ES-I3 (cell line): ENCODE measurements around the gene METTL22.

Experiments
- H3K36me3 ChIP-seq: 2 replicates; pipeline ENCODE4 v1.6.1; 2013; ENCODE audit warnings: mild to moderate bottlenecking, low read length, control low read depth, moderate library complexity; ENCODE audit not compliant: insufficient read depth
- H3K4me1 ChIP-seq: 2 replicates; pipeline ENCODE4 v1.6.1; 2013; ENCODE audit warnings: mild to moderate bottlenecking, control low read depth, low read length; ENCODE audit not compliant: insufficient read depth
- H3K9ac ChIP-seq: 2 replicates; pipeline ENCODE4 v1.6.1; 2013; ENCODE audit warnings: low read depth, mild to moderate bottlenecking, low read length, moderate library complexity
- H3K9me3 ChIP-seq: 2 replicates; pipeline ENCODE4 v1.6.1; 2013; ENCODE audit warnings: mild to moderate bottlenecking, low read length, moderate library complexity; ENCODE audit not compliant: control insufficient read depth, insufficient read depth

METTL22 gene, protein sequence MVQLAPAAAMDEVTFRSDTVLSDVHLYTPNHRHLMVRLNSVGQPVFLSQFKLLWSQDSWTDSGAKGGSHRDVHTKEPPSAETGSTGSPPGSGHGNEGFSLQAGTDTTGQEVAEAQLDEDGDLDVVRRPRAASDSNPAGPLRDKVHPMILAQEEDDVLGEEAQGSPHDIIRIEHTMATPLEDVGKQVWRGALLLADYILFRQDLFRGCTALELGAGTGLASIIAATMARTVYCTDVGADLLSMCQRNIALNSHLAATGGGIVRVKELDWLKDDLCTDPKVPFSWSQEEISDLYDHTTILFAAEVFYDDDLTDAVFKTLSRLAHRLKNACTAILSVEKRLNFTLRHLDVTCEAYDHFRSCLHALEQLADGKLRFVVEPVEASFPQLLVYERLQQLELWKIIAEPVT

DNA sequence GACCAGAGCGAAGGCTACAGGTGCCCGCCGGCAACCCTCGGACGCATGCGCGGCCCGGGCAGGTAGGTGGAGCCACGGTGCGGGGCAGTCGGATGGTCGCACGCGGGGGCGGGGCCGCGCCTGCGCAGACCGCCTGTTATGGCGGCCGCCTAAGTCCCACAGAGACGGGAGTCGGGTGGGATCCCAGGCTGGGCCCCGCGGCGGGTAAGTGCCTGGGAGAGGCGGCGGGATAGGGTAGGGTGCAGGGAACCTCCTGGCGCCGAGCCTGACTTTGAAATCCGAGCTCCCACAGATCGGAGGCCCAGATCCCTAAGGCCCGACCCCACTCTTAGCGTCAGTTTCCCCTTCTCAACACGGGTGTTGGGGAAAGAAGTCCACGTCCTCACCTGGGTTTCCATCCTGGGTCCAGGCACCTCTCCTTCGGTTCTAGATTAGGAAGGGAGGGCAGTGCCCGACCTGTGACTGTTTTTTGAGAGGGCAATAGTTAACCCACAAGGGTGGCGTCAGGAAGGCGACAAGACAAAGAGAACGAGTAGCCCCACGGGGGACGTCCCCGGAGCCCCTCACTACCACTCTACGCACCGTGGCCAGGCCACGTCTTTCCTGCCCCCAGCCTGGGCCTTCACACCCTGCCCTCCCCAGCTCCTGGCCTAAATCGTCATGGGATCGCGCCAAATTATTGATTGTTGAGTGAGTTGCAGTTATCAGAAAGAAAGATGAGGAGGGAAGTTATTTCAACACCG is at the start of gene METTL22:
TSS of gene METTL22 (plus strand) at position 127 of the 743 bp plus-strand sequence. CDS start 3,968 bp downstream, outside the sequence.
- Histone ChIP-seq H3K9ac (peak within 1 kb of the TSS; percentile 98), H3K9me3 (no peaks in the 10 kb centered on the region), H3K36me3 (peaks cover 14% of the 10 kb centered on the region), H3K4me1 (no peaks in the 10 kb centered on the region)

DNA sequence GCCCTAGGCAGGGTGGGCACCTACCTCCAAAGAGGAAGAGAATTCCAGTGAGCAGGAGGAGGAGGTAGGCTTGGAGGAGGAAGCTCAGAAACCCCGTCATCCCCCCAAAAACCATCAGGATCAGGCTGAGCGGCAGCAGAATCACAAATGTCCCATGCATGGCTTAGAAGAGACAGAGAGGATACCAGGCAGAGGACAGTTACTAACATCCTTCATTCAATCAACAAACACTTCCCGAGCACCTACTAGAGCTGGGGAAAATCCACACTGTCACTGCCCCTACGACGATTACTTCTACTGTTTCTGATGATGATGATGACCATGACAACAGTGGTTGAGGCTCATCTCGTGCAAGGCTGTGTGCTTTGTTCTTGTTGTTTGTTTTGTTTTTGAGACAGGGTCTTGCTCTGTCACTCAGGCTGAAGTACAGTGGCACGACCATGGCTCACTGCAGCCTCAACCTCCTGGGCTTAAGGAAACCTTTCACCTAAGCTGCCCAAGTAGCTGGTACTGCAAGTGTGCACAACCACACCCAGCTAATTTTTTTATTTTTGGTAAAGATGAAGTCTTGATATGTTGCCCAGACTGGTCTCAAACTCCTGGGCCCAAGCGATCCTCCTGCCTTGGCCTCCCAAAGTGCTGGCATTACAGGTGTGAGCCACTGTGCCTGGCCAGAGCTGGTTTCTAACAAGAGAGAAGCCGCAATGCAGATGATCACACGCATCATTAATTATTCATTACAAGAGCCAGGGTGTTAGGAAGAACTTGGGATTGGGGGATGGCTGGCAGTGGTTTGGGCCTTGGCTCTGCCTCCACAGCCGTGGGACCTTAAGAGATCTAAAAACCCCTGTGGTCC is 49.2 kb upstream of the METTL22 start:
- Histone ChIP-seq H3K9me3 (no peaks in the 10 kb centered on the region), H3K9ac (no peak overlapping the region), H3K36me3 (no peaks in the 10 kb centered on the region), H3K4me1 (peaks cover 14% of the 10 kb centered on the region)

DNA sequence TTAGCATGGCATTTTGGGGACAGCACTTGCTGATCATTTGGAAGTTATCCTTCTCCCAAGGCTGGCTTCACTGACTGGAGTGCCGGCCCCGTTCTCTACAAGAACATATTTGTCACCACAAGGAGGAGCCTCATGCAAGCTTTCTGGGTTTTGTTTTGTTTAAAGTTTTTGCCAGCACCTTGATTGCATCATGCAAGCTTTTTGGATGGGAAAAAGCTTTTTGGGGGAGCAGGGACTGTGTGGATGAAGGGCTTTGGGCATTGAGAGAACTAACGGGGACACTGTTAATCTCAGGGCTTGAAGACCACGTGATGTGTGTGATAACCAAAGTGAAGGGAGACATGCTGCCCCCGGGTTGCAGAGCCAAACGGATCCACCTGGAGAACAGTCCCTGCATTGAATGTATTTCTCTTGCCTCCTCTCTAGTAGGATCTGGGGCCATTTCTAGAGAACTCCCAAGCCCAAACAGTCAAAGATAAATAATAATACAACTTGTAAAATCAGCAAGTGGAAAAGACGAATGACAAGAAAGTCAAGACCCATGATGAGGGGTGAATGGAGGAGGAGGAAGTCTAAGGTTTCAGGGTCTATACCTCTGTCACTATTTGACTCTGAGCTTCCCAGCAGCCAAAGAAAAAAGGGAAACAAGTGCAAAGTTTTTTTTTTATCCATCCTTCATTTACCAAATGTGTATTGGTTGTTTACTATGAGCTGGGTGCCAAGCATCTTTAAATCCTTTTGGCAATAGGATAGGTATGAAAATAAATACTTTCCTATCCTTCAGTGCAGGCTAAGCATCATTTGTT is 48.4 kb upstream of the METTL22 start:
- Histone ChIP-seq H3K9ac (no peak overlapping the region), H3K9me3 (no peaks in the 10 kb centered on the region), H3K4me1 (peaks cover 18% of the 10 kb centered on the region), H3K36me3 (no peaks in the 10 kb centered on the region)

DNA sequence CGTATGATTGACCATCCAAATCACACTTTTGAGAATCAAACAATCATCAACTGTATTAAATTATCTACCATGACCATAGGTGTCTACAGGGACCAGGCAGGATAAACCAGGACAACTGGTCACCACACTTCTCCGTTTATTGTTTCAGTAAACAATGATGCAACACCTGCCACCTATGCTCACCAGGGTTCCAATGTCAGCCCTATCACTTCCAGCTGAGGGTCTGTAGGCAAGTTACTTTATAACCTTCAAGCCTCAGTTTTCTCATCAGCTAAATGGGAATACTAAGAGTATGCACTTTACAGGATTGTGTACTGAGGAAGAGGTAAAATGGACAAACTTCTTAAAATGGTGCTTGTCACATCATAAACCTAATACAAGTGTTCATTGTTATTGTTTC is 46.1 kb upstream of the METTL22 start:
- H3K9me3 ChIP-seq: no peaks in the 10 kb centered on the region
- no peak overlapping the region for H3K9ac ChIP-seq
- H3K4me1 ChIP-seq: peaks cover 18% of the 10 kb centered on the region
- H3K36me3 ChIP-seq: no peaks in the 10 kb centered on the region

DNA sequence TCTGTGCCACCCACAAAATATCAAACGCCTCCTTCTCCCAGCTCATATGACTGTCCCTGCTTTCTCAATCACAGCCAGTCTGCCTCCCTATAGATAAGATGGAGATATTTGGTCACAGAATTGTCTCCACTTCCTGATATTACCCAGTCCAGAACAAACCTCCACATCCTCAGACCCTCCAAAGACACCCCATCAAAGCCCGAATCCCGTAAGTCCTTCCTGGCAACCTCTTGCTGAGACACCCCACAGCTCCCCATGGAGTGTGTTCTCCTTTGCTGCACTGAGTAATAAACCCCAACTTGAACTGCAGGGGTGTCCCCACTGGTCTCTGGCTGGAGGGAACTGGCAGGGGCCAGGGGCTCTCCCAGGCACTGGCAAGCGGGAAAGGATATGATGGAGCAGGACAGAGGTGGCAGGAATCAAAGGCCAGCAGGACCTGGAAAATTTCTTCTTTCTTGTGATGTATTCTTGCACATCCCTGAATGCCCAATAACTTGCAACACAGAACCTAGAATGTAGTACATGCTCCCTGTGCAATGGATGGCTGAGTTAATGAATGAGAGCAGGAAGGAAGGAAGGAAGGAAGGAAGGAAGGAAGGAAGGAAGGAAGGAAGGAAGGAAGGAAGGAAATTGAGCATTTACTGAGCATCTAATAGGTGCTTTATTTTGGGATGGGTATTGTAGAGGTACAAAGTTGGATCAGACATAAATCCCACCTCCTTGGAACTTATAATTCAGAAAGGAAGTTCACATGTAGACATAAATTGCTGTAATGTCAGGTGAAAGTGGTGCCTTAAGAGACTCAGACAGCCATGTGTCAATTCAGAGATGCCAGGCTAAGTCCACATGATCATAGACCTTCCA is 45.1 kb upstream of the METTL22 start:
- no peak overlapping the region for H3K9ac ChIP-seq
- H3K36me3 ChIP-seq: no peaks in the 10 kb centered on the region
- no peaks in the 10 kb centered on the region for H3K9me3 ChIP-seq
- peaks cover 11% of the 10 kb centered on the region for H3K4me1 ChIP-seq

DNA sequence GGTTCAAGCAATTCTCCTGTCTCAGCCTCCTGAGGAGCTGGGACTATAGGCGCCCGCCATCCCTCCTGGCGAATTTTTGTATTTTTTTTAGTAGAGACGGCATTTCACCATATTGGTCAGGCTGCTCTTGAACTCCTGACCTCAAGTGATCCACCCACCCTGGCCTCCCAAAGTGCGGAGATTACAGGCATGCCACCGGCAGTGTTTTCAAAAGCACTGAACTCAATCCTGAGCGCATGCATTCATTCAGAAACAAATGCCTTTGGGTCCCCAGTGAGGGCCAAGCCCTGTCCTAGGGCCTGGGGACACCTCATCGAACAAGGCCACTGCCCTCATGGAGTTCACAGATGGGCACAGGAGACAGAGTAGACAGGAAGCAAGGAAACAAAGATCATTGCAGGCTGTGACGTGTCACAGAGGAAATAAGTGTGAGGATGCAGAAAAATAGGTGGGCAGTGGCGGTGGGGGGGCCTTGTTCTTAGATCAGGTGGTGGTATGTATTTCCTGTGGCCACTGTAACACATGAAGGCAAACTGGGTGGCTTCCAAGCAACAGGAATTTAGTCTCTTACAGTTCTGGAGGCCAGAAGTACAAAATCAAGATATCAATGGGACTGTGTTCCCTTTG is 43.7 kb upstream of the METTL22 start:
- Histone ChIP-seq H3K4me1 (peaks cover 4% of the 10 kb centered on the region), H3K9me3 (no peaks in the 10 kb centered on the region), H3K36me3 (no peaks in the 10 kb centered on the region), H3K9ac (no peak overlapping the region)

DNA sequence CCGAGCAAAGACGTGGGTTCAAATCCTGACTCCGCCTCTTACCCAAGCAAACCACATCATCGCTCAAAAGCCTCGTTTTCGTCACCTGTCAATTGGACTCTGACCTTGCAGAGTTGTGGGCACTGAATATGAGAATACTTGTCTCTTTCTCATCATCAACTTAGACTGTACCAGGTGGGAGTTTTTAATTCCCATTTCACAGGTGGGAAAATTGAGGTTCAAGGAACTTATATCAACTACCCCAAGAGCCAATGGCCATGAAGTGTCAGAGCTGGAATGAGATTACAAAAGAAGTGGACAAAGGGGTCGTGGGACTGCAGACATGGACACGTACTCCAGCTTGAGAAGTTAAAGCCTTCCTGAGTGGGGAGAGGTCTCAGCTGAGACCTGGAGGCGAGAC is 41.9 kb upstream of the METTL22 start:
- no peak overlapping the region for H3K9ac ChIP-seq
- H3K36me3 ChIP-seq: no peaks in the 10 kb centered on the region
- no peaks in the 10 kb centered on the region for H3K9me3 ChIP-seq
- peaks cover 4% of the 10 kb centered on the region for H3K4me1 ChIP-seq

DNA sequence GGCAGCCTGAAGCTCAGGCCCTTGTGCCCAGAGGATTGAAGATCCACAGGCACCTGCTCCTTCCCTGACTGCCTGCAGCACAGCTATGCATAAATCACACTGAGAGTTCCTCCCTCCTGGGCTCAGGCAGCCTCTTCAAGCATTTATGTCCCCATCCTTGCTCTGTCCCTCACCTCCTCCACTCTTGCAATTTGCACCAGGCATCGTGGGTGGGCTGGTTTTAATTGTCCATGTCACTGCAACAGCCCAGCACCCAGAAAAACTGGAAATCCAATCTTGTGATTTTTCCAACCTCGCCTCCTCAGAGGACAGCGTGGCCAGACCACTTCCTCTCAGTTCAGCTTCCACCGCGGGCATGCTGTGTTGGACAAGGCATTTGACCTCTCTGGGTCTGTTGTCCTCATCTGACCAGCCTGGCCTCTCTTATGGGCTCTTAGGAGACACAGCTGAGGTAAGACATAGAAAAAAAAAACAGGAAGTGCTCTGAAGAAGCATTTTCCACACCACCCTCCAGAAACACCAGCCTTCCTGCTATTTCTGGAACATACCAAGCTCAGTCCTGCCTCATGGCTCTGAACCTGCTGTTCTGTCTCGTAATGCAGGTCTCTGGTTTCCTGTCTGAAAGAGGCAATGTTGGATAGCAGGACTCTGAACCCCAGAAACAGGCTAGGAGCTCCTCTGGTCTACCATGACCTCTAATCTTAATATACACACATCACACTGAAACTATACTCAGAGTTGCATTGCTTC is 39.5 kb upstream of the METTL22 start:
- Histone ChIP-seq H3K9me3 (no peaks in the 10 kb centered on the region), H3K9ac (no peak overlapping the region), H3K36me3 (no peaks in the 10 kb centered on the region), H3K4me1 (peaks cover 4% of the 10 kb centered on the region)

DNA sequence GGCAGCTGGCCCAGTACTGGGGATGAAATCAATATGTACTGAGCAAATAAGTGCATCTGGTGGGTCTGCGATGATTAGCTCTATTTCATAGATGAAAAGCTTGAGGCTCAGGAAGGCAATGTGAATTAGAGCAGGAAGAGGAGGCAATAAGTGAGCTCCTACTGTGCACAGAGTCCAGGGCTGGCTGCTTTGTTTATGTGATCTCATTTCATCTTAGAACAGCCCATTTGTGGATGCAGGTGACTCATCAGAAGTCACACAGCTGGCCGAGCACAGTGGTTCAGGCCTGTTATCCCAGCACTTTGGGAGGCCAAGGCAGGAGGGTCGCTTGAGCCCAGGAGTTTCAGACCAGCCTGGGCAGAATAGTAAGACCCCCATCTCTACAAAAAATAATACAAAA is 38.3 kb upstream of the METTL22 start:
- Histone ChIP-seq H3K4me1 (no peaks in the 10 kb centered on the region), H3K36me3 (no peaks in the 10 kb centered on the region), H3K9ac (no peak overlapping the region), H3K9me3 (no peaks in the 10 kb centered on the region)

DNA sequence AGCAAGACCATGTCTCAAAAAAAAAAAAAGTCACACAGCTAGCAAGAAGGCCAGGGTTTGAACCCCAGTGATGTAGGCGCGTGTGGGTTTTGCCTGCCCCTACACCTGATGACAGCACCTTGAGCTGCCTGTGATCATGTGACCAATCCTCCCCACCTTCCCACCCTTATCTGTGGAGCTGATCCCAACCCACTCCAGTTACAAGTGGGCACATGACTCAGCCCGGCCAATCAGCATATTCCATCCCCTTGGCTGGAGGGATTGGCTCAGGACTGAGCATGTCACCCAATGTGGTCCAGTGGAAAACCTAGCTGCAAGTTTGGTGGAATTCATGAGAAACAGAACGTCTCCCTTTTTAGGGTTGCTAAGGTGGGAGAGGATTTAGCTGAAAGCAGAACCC is 37.8 kb upstream of the METTL22 start:
- Histone ChIP-seq H3K9me3 (no peaks in the 10 kb centered on the region), H3K9ac (no peak overlapping the region), H3K4me1 (no peaks in the 10 kb centered on the region), H3K36me3 (no peaks in the 10 kb centered on the region)

DNA sequence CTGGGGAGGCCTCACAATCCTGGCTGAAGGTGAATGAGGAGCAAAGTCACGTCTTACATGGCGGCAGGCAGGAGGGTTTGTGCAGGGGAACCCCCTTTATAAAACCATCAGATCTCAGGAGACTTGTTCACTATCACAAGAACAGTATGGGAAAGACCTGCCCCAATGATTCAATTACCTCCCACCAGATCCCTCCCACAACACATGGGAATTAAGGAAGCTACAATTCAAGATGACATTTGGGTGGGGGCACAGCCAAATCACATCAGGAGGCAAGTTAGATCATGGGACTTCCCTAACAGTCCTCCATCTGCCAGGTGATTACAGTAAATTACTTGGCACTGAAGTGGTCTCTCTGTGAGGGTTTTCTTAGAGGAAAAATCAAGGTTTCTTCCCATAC is 36.5 kb upstream of the METTL22 start:
- H3K9ac ChIP-seq: no peak overlapping the region
- H3K4me1 ChIP-seq: no peaks in the 10 kb centered on the region
- no peaks in the 10 kb centered on the region for H3K36me3 ChIP-seq
- no peaks in the 10 kb centered on the region for H3K9me3 ChIP-seq

DNA sequence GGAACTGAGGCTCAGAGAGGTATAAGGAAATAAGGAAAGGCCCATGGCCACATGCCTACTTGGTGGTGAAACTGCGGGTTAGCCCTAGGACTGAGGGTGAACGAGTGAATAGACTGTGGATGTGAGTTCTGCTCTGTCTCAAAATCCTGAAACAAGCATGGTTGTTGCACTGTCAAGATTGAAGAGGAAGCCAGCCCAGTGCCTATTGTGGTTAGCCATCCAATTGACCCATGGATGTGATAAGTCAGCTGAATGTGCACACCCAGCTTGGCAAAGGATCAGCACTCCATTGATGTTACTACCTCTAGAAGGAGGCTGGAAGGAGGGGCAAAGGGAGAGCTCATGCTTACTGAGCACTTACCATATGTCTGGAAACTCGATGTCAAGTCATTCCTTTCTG is 35.6 kb upstream of the METTL22 start:
- no peaks in the 10 kb centered on the region for H3K4me1 ChIP-seq
- H3K9ac ChIP-seq: no peak overlapping the region
- no peaks in the 10 kb centered on the region for H3K9me3 ChIP-seq
- H3K36me3 ChIP-seq: no peaks in the 10 kb centered on the region
